Epithelial cell of prostate (primary cell): Measurements from ENCODE around the gene RALGPS1.

Experiments used
- DNase-seq: peaks from one replicate; pipeline ENCODE4 v3.0.0-alpha.2; 2011; ENCODE audit warnings: low read depth, low spot score
- H3K27ac ChIP-seq: fragments of 450-650 bp; 2 replicates; pipeline ENCODE4 v1.5.1; 2017; ENCODE audit warnings: mild to moderate bottlenecking

Gene RALGPS1

GRCh38 chr9:127088724-127089615, 174.4 kb downstream of the RALGPS1 start:
- DNase-seq: no peak
- no peak overlapping the region for H3K27ac ChIP-seq

- no peak for DNase-seq
- H3K27ac ChIP-seq: no peak overlapping the region
Observed at GRCh38 chr9:127089631-127090081, 175.1 kb downstream of the RALGPS1 start.

GRCh38 chr9:127090341-127090985, 175.9 kb downstream of the RALGPS1 start:
- no peak overlapping the region for H3K27ac ChIP-seq
- no peak for DNase-seq

GRCh38 chr9:127091526-127091925, 176.9 kb downstream of the RALGPS1 start:
- no peak overlapping the region for H3K27ac ChIP-seq

GRCh38 chr9:127092041-127092608, 177.5 kb downstream of the RALGPS1 start:
- no peak for DNase-seq
- H3K27ac ChIP-seq: no peak overlapping the region

More at GRCh38 chr9:127091526-127091925, 176.9 kb downstream of the RALGPS1 start:
- DNase-seq: no peak

- no peak overlapping the region for H3K27ac ChIP-seq
- DNase-seq: no peak
Observed at GRCh38 chr9:127093319-127094020, 178.9 kb downstream of the RALGPS1 start.

GRCh38 chr9:127095411-127095810, 180.8 kb downstream of the RALGPS1 start:
- no peak overlapping the region for H3K27ac ChIP-seq
- DNase-seq: no peak

- no peak overlapping the region for H3K27ac ChIP-seq
- DNase-seq: no peak
Observed at GRCh38 chr9:127096208-127096607, 181.6 kb downstream of the RALGPS1 start.

GRCh38 chr9:127097683-127098082, 183.1 kb downstream of the RALGPS1 start:
- DNase-seq: no peak
- no peak overlapping the region for H3K27ac ChIP-seq

GRCh38 chr9:127098916-127099553, 184.5 kb downstream of the RALGPS1 start:
- no peak for DNase-seq
- H3K27ac ChIP-seq: no peak overlapping the region

- H3K27ac ChIP-seq: no peak overlapping the region
- DNase-seq: no peak
Observed at GRCh38 chr9:127099664-127100063, 185.1 kb downstream of the RALGPS1 start.

GRCh38 chr9:127102176-127102575, 187.6 kb downstream of the RALGPS1 start:
- H3K27ac ChIP-seq: no peak overlapping the region

GRCh38 chr9:127102788-127103187, 188.2 kb downstream of the RALGPS1 start:
- DNase-seq: no peak
- H3K27ac ChIP-seq: no peak overlapping the region

More at GRCh38 chr9:127102176-127102575, 187.6 kb downstream of the RALGPS1 start:
- no peak for DNase-seq

- no peak overlapping the region for H3K27ac ChIP-seq
- DNase-seq: no peak
Observed at GRCh38 chr9:127104581-127105311, 190.2 kb downstream of the RALGPS1 start.

- DNase-seq: no peak
- H3K27ac ChIP-seq: no peak overlapping the region
Observed at GRCh38 chr9:127105805-127106465, 191.4 kb downstream of the RALGPS1 start.

- no peak overlapping the region for H3K27ac ChIP-seq
- DNase-seq: no peak
Observed at GRCh38 chr9:127106466-127106855, 191.9 kb downstream of the RALGPS1 start.

- H3K27ac ChIP-seq: no peak overlapping the region
- DNase-seq: no peak
Observed at GRCh38 chr9:127107171-127107928, 192.8 kb downstream of the RALGPS1 start.
